Measurements from ENCODE around the gene PLIN4. TPM values are rescaled to one million over a fixed set of nuclear protein-coding genes. Genes with fewer than 3 reads are reported as not detected.

PLIN4 gene
- polyA plus RNA-seq, 1 donor (not counting 4 experiments of a cell fraction or from before 2014, with no cell fraction given), result not detected

DNA sequence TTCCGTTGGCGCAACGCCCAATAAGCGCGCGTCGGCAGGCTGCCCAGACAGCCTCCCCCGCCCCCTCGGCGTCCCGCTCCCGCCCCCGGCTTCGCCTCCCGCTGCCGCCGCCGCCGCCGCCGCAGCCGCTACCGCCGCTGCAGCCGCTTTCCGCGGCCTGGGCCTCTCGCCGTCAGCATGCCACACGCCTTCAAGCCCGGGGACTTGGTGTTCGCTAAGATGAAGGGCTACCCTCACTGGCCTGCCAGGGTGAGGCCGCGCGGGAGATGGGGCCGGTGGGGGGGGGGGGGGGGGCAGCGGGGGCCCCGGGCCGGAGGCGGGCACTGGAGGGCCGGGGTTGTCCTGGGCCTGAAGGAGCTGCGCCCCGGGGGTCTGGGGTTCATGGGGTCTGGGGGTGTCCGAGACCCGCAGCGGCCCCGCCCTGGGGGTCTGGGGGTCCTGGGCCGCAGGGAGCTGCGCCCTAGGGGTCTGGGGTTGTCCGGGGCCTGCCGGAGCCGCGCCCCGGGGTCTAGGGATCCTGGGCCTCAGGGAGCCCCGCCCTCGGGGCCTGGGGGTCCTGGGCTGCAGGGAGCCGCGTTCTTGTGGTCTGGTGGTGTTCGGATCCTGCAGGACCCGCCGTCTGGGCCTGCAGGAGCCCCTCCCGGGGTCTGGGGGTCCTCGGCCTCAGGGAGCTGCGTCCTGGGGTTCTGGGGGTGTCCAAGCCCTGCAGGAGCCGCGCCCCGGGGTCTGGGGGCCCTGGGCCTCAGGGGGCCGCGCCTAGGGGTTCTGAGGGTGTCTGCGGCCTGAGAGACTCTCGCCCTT, 45.9 kb downstream of the PLIN4 start, which contains the start of gene HDGFL2:
Gene HDGFL2, plus strand, starts transcription at position 124 of the 801 bp plus-strand sequence. Its CDS starts 54 bp downstream, at position 178.
- TF ChIP-seq, protein P1, sequence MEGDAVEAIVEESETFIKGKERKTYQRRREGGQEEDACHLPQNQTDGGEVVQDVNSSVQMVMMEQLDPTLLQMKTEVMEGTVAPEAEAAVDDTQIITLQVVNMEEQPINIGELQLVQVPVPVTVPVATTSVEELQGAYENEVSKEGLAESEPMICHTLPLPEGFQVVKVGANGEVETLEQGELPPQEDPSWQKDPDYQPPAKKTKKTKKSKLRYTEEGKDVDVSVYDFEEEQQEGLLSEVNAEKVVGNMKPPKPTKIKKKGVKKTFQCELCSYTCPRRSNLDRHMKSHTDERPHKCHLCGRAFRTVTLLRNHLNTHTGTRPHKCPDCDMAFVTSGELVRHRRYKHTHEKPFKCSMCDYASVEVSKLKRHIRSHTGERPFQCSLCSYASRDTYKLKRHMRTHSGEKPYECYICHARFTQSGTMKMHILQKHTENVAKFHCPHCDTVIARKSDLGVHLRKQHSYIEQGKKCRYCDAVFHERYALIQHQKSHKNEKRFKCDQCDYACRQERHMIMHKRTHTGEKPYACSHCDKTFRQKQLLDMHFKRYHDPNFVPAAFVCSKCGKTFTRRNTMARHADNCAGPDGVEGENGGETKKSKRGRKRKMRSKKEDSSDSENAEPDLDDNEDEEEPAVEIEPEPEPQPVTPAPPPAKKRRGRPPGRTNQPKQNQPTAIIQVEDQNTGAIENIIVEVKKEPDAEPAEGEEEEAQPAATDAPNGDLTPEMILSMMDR (optimal IDR thresholded peaks at IDR 0.05 in 1 of 3, IDR thresholded peaks at IDR 0.05 in 1 of 3, conservative IDR thresholded peaks at IDR 0.05 in 1 of 3; ENCODE audit: extremely low read depth in 1 of 3, insufficient read depth in 2 of 3, low read length in 3 of 3), result no peak
- TF ChIP-seq EZH2 (IDR thresholded peaks at IDR 0.05; ENCODE audit: low read length), result no peak
- dilution Hi-C loops (cut with MboI; ENCODE audit: extremely low pct_ligation_motif_present, low sequenced_read_pairs), result no loop called here

DNA sequence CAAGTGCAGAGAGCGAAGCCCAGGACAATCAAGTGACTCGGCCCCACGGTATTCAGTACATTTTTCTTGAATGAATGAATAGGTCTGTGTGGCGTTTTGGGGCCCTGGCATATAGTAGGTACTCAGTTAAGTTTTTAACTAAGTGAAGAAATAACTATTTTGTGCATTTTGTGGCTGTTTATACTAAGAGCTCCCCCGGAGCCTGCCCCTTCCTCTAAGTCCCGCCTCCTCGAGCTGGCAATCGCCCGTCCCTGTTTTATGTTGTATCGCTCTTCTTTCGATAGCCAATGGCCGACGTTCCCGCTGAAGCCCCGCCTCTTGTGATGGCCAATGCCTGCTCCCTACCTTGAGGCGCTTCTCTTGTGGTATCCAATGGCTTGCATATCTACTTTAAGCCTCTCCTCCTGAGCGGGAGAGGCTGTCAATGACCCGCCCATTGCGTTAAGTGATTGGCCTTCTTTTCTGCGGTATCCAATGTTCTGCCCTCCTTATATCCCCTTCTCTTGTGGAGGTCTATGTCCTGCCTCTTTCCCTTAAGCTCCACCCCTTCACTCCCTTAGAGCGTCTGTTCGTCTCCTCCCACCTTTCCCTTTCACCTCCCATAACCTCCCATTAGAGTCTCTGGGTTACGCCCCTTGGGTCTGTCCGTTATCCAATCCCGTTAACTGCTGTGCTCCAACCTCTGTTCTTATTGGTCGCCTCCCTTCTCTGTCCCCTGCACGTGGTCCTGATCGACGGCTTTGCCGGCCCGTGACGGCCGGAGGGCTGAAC, 46.7 kb downstream of the PLIN4 start:
- no peak for TF ChIP-seq EZH2 (IDR thresholded peaks at IDR 0.05; ENCODE audit: low read length)
- TF ChIP-seq, protein P1 (optimal IDR thresholded peaks at IDR 0.05 in 1 of 3, IDR thresholded peaks at IDR 0.05 in 1 of 3, conservative IDR thresholded peaks at IDR 0.05 in 1 of 3; ENCODE audit: extremely low read depth in 1 of 3, insufficient read depth in 2 of 3, low read length in 3 of 3), result no peak
- H3K27ac ChIP-seq (ENCODE audit: control insufficient read depth, insufficient read depth, low read length), result peak overlapping the region; percentile 83
- no peaks in the 10 kb centered on the region for H3K9me3 ChIP-seq (ENCODE audit: control insufficient read depth, low read depth, low read length)

More for the DNA sequence above, 45.9 kb downstream of the PLIN4 start, which contains the start of gene HDGFL2:
- Histone ChIP-seq H3K36me3 (ENCODE audit: control insufficient read depth in 2 of 2, extremely low read depth in 1 of 2, insufficient read depth in 2 of 2, low read length in 2 of 2) (peaks cover 2 to 15% of the 10 kb centered on the region in 2 experiments), H3K4me1 (ENCODE audit: control insufficient read depth, extremely low read depth, insufficient read depth, low read length) (peaks cover 7% of the 10 kb centered on the region), H2AFZ (ENCODE audit: control insufficient read depth, low read length) (peak within 1 kb of the TSS; percentile 76), H3K27ac (ENCODE audit: control insufficient read depth, insufficient read depth, low read length) (peak within 1 kb of the TSS; percentile 83), H4K20me1 (ENCODE audit: control insufficient read depth, extremely low read depth, insufficient read depth, low read length) (no peaks in the 10 kb centered on the region), H3K4me2 (ENCODE audit: control insufficient read depth, extremely low read depth, insufficient read depth, low read depth, low read length) (peak within 1 kb of the TSS; percentile 94), H3K9ac (ENCODE audit: control insufficient read depth, extremely low read depth, insufficient read depth, low read length) (peak within 1 kb of the TSS; percentile 81), H3K27me3 (ENCODE audit: control insufficient read depth, extremely low read depth, insufficient read depth, low read length) (no peaks in the 10 kb centered on the region), H3K9me3 (ENCODE audit: control insufficient read depth, low read depth, low read length) (no peaks in the 10 kb centered on the region), H3K4me3 (ENCODE audit: control insufficient read depth in 2 of 3, extremely low read depth in 1 of 3, insufficient read depth in 2 of 3, low read depth in 1 of 3, low read length in 3 of 3) (peak within 1 kb of the TSS; percentile 81 to 97 (median 88)), H3K9me1 (ENCODE audit: control insufficient read depth, extremely low read depth, insufficient read depth, low read length) (no peaks in the 10 kb centered on the region), H3K79me2 (ENCODE audit: control insufficient read depth, insufficient read depth, low read length) (peaks cover 27% of the 10 kb centered on the region)
- DNase-seq (ENCODE audit: low read depth, low spot score), result no peak
- no peak for FAIRE-seq

More for the DNA sequence above, 46.7 kb downstream of the PLIN4 start:
- Histone ChIP-seq H3K4me2 (ENCODE audit: control insufficient read depth, extremely low read depth, insufficient read depth, low read depth, low read length) (peak overlapping the region; percentile 94), H3K4me3 (ENCODE audit: control insufficient read depth in 2 of 3, extremely low read depth in 1 of 3, insufficient read depth in 2 of 3, low read depth in 1 of 3, low read length in 3 of 3) (peak overlapping the region; percentile 51 to 81 (median 72)), H2AFZ (ENCODE audit: control insufficient read depth, low read length) (peak overlapping the region; percentile 76), H3K27me3 (ENCODE audit: control insufficient read depth, extremely low read depth, insufficient read depth, low read length) (no peaks in the 10 kb centered on the region), H3K4me1 (ENCODE audit: control insufficient read depth, extremely low read depth, insufficient read depth, low read length) (peaks cover 4% of the 10 kb centered on the region), H3K36me3 (ENCODE audit: control insufficient read depth in 2 of 2, extremely low read depth in 1 of 2, insufficient read depth in 2 of 2, low read length in 2 of 2) (peaks cover 0 to 9% of the 10 kb centered on the region in 2 experiments), H3K9me1 (ENCODE audit: control insufficient read depth, extremely low read depth, insufficient read depth, low read length) (no peaks in the 10 kb centered on the region), H4K20me1 (ENCODE audit: control insufficient read depth, extremely low read depth, insufficient read depth, low read length) (no peaks in the 10 kb centered on the region), H3K79me2 (ENCODE audit: control insufficient read depth, insufficient read depth, low read length) (peaks cover 27% of the 10 kb centered on the region), H3K9ac (ENCODE audit: control insufficient read depth, extremely low read depth, insufficient read depth, low read length) (peak overlapping the region; percentile 75)
- dilution Hi-C loops (cut with MboI; ENCODE audit: extremely low pct_ligation_motif_present, low sequenced_read_pairs), result no loop called here
- DNase-seq (ENCODE audit: low read depth, low spot score) (peak; percentile 100), FAIRE-seq (peak; percentile 98)

Measured in keratinocyte (primary cell).